PFSK-1 (cell line): ENCODE measurements around the gene APOM.

Experiments
- FOXP2 ChIP-seq: optimal IDR thresholded peaks from 2 replicates; pipeline ENCODE3; 2011; ENCODE audit warnings: borderline replicate concordance, control low read depth, inconsistent platforms; ENCODE audit not compliant: insufficient read depth; ENCODE audit errors: extremely low read length, extremely low read depth
- POLR2AphosphoS5 ChIP-seq: IDR thresholded peaks from 2 replicates; pipeline ENCODE4 v1.6.1; 2012; ENCODE audit warnings: low read depth, mild to moderate bottlenecking, control low read depth, low read length, moderate library complexity
- REST ChIP-seq, 2 experiments: IDR thresholded peaks; 2 replicates each; pipeline versions ENCODE4 v1.6.1 to v1.8.0; 2011 to 2012; ENCODE audit warnings: low read depth in 2 of 2, low read length in 2 of 2, control low read depth in 1 of 2, inconsistent platforms in 1 of 2, mild to moderate bottlenecking in 1 of 2, moderate library complexity in 1 of 2; ENCODE audit not compliant: insufficient read depth in 1 of 2
- SIN3A ChIP-seq: IDR thresholded peaks from 2 replicates; pipeline ENCODE4 v1.6.1; 2012; ENCODE audit warnings: mild to moderate bottlenecking, low read length, moderate library complexity, borderline replicate concordance; ENCODE audit not compliant: insufficient read depth
- TAF1 ChIP-seq: IDR thresholded peaks from 2 replicates; pipeline ENCODE4 v1.6.1; 2012; ENCODE audit warnings: low read length, control low read depth, borderline replicate concordance; ENCODE audit not compliant: insufficient read depth

Gene APOM

GRCh38 chr6:31700740-31701401 lies 45.2 kb downstream of the APOM start:
- no peak for TF ChIP-seq REST (IDR thresholded peaks at IDR 0.05; ENCODE audit: insufficient read depth in 1 of 2, low read depth in 2 of 2, low read length in 2 of 2)
- no peak for TF ChIP-seq SIN3A
- TF ChIP-seq POLR2AphosphoS5 = no peak
- no peak for TF ChIP-seq FOXP2
- no peak for TF ChIP-seq TAF1

GRCh38 chr6:31701666-31702404 lies 46.1 kb downstream of the APOM start:
- no peak for TF ChIP-seq FOXP2
- TF ChIP-seq SIN3A = no peak
- TF ChIP-seq TAF1 = no peak
- no peak for TF ChIP-seq POLR2AphosphoS5
- TF ChIP-seq REST (IDR thresholded peaks at IDR 0.05; ENCODE audit: insufficient read depth in 1 of 2, low read depth in 2 of 2, low read length in 2 of 2) = no peak

- TF ChIP-seq FOXP2 = no peak
Measured at GRCh38 chr6:31702405-31702818, 46.7 kb downstream of the APOM start.

GRCh38 chr6:31702819-31703716 lies 47.4 kb downstream of the APOM start, which contains the start of gene ABHD16A:
Gene ABHD16A (minus strand): TSS chr6:31703324. CDS start chr6:31703281, 43 bp downstream.
- TF ChIP-seq SIN3A = peak; percentile 52; the same call in 1 of the 2 replicates
- no peak for TF ChIP-seq REST (IDR thresholded peaks at IDR 0.05; ENCODE audit: insufficient read depth in 1 of 2, low read depth in 2 of 2, low read length in 2 of 2)
- TF ChIP-seq TAF1 = no peak
- TF ChIP-seq POLR2AphosphoS5 = peak; percentile 88
- peak; percentile 95 for TF ChIP-seq FOXP2

GRCh38 chr6:31705931-31706330 lies 50.2 kb downstream of the APOM start:
- TF ChIP-seq FOXP2 = no peak
- no peak for TF ChIP-seq POLR2AphosphoS5
- TF ChIP-seq TAF1 = no peak
- TF ChIP-seq REST (IDR thresholded peaks at IDR 0.05; ENCODE audit: insufficient read depth in 1 of 2, low read depth in 2 of 2, low read length in 2 of 2) = no peak
- no peak for TF ChIP-seq SIN3A
